ENCODE measurements around the gene EOLA2.
"Not testable (repeated sequence)": the region's sequence is repeated elsewhere in the genome, so short reads cannot be mapped to it uniquely, and the experiment has no call there.

EOLA2 gene

DNA sequence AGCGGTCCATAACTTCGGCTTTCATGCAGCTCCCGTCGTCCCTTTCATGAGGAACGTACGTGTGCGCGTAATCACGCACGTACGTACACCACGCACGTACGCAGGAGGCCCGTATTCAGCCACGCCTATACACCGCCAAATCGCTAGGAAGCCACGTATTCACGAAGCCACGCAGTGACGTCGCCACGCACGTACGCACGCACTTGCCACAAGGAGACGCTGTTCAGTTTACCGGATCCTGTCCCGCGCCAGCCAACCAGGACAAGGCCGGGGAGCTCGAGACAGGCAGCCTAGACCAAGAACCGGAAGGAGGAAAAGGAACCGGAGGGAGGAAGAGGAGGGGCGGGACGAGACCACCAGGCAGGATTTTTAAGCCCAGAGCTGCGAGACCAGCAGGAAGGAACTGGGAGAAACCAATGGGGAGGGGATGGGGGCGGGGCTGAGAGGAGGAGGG, at the start of gene EOLA2:
TSS of gene EOLA2 (minus strand) at position 65 of the 454 bp plus-strand sequence. CDS start 4,617 bp downstream, outside the sequence.
- in situ Hi-C loops (cut with MboI; ENCODE audit: low sequenced_read_pairs), result no loop called here

DNA sequence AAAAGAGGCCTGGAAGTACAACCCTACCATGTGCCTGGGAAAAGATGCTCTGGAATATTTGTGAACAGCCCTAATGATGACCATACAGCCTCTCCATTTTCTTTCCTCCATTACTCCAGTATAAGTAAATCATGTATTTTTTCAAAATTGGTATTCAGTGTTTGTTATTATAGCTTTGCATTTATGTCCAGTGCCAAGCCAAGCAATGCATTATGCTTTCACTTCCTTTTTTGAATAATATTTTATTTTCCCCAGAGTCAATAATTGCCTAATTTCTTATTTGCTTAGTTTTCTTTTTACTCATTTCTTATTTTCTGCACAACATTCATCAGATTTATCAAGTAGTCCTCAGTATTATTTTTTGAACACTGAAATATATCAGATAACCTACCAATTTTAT, 49.3 kb upstream of the EOLA2 start:
- in situ Hi-C loops (cut with MboI; ENCODE audit: low sequenced_read_pairs), result no loop called here

DNA sequence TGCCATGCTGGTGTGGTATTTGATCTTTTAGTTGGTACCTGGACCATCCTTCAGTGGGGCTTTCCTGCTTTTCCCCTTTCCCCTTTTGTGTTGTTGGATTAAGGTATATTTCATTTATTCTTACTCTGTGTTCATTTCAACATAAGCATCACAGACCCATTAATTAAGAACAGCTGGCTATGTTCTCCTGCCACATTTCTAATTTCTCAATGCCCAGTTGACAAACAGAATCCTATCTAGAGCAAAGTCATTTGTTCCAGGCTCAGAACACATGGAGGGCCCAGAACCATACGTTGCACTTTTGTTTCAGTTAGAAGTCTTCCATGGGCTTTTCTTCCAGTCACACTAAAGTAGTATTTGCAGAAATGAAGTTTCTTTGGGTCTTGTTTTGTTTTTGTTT, 46.1 kb upstream of the EOLA2 start:
- in situ Hi-C loops (cut with MboI; ENCODE audit: low sequenced_read_pairs), result no loop called here

DNA sequence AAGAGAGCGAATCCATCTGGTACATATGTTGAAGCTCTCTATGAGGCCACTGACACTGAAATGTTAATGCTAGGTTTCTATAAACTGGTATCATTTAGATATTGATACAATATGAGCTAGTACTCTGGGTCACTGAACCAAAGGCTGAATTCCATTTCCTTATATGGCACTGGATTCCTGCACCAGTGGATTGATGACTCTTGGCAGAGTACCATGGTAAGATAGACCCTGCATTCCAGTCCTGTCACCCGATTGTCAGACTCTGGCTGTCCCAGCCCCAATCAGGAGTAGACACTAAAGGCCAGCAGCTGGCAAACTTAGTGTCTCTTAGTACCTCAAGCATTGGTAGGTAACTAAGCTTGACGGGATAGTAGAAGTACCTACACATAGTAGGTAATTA, 44.0 kb upstream of the EOLA2 start:
- in situ Hi-C loops (cut with MboI; ENCODE audit: low sequenced_read_pairs), result no loop called here

DNA sequence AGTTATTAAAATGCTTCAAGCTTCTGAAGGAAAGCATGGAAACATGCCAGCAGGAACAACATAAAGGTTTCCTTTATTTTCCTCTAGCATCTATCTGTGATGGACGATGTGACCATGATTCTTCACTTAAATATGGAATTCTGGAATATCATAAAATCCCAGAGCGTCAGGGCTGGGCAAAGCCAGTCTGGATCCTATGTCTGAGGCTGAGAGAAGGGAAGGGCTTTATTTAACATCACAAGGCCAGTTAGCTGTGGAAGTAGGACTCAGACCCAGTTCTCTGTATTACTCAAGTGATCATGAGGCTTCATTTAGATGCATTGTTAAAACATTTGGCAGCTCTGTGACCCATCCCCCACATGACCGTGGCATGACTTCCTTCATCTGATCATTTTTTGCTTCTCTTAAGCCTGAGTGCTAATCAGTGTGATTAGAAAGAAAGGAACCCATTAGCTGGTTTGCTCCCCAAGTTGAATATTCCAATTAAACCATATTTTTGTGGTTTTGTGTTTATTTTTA, 40.9 kb upstream of the EOLA2 start:
- in situ Hi-C loops (cut with MboI; ENCODE audit: low sequenced_read_pairs), result no loop called here

DNA sequence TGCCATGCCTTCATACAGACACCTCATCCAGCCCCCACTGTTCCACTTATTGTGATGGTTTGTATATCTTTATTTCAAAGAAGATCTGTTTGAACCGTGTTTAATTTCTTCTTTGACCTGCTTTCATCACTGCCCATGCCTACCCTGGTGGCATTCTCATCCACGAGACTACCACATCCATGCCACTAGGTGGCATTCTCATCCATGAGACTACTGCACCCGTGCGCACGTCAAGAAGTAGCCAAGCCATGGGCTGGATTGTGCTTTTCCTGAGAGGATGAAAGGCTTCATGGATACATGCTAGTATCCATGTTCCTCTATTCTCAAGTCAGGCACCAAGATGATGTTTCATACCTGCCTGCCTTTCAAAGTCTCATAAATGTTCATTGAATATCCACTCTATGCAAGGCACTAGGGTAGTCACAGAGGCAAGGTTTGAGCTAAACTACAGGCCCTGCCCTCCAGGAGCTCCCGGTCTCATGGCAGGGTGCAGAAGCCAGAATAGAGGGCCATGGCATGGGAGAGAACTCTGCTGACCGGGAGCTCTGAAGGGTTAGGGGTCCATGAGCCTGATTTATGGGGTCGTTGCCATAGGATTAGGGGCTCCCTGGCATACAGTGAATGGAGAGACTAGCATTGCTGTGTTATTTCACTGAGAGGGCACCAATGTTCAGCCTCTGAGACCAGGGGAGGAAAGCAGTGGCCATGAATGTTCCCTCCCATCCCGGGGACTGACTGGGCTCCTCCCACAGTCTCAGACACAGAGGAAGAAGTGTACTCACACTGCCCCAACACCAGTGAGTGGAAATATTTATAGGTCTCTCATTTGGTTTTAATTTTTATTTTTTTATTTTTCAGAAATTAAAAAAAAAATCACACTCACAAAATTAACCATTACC, 24.8 kb upstream of the EOLA2 start:
- in situ Hi-C loops (cut with MboI; ENCODE audit: low sequenced_read_pairs), result loop anchor here (25.0 kb wide), 1 partner anchor 749 kb away; no protein-coding TSS in a partner anchor

DNA sequence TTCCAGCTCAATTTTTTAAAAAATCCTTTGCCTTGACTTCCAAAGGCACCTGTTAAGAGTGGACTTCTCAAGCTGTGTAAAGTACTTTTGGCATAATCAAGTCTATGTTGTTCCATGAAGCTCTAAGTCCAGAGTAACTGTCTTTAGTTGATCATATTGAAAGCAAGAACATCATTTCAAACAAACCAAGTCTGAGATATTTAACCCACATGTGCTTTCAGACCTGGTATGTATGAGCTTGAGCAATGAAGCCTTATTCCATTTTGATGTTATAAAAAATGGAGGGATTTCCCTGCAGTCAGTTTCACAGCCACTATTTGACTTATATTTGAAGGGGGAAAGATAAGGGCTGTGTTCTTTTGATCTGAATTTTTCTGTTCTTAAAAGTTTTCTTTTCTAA, 23.7 kb upstream of the EOLA2 start:
- in situ Hi-C loops (cut with MboI; ENCODE audit: low sequenced_read_pairs), result loop anchor here (25.0 kb wide), 1 partner anchor 750 kb away; no protein-coding TSS in a partner anchor

DNA sequence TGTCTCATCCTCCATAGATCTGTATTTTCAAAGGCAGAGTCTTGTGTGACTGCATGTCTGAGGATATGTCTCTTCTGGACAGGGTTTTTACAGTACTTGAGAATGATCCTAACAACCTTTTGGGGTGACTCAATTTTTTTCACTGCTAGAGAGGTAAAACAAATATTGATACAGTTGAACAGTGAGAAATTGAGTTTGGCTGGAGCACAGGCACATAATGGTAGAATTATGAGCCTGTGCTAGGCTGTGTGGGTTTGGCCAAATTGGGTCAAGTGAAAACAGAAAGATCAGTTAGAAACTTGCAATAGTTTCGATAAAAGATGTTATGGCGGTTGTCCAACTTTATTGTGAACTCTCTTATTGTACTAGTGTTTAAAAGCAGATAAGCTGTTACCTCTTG, 23.3 kb upstream of the EOLA2 start:
- in situ Hi-C loops (cut with MboI; ENCODE audit: low sequenced_read_pairs), result loop anchor here (25.0 kb wide), 1 partner anchor 751 kb away; no protein-coding TSS in a partner anchor

DNA sequence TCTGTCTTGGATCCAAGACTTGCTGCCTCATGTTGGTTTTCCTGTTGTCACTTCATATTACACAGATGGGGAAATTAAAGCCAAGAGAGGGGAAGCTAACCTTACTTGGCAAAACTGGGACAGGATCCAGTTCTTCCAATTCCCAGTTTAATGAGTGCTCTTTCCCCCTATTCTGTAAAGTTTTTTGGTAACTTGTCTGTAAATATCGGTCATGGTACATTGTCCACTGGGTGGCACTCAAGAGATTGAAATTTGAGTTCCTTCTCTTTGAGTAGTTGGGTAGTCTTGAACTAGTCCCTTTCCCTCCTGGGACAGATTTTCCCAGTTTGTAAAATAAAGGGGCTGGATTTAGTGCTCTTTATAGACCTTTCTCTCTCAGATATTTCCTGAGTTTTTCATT, 12.4 kb upstream of the EOLA2 start:
- in situ Hi-C loops (cut with MboI; ENCODE audit: low sequenced_read_pairs), result loop anchor here (25.0 kb wide), 1 partner anchor 762 kb away; no protein-coding TSS in a partner anchor

DNA sequence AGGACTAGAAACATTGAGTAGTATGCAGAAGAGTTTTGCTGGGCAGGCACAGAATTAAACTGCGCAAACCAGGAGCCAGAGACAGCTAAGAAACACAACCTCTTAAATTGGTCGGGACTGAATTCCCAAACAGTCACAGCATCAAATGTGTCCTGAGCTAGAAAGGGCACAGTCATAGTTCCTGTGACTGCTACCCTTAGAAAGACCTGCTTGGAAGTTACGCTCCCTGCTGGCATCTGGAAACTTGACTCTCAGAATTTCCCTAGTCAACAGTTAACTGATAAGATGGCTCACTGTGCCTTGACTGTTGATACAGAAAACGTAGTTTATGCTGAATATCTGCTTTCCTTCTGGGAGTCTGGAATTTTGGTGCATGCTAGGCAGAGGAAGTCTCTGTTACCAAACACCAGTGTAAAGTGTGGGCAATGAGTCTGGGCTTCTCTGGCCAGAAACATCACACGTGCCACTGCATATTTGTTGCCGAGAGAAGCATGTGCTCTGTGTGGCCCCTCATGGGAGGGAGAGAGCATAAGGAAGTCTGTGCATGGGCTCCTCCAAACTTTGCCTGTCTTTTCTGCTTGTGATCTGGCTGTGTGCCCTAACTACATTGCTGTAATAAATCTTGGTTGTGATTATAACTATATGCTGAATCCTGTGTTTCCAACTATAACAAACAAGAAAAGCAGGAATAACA, 11.6 kb upstream of the EOLA2 start:
- in situ Hi-C loops (cut with MboI; ENCODE audit: low sequenced_read_pairs), result loop anchor here (25.0 kb wide), 1 partner anchor 762 kb away; no protein-coding TSS in a partner anchor

DNA sequence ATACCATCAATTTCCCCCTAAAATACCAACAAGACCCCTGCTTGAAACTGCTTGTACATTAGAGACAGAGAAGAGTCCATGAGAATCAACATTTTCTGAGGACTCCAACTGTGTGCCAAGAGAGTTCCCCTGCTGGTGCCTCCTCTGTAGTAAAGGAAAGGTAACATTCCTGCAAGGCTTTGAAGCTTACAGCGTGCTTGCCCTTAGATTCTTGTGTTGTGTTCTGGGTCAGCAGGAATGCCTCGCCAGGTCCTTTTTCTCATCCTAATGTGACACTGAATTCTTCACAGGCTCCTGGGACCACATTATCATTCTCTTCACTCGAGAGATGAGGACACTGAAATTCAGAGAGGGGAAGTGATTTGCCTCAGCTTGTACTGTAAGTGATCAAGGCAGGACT, 9.7 kb upstream of the EOLA2 start:
- in situ Hi-C loops (cut with MboI; ENCODE audit: low sequenced_read_pairs), result no loop called here

DNA sequence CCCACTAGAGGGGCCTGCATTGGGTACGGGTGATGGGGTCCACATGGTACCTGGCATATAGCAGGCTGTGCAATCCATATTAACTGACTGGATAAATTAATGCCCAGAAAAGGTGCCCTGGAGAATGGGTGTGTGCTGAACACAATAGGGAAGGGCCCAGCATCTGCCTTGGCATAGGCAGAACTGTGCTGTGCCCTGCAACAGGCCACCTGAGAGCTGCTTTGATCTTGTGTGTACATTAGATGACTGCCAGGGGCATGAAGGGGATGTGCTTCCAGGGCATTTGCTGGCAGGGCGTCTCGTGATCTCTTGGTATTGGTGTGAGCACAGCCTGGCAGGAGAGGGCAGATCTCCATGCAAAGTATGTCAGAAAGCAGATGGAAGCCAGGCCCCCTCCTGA, 8.6 kb upstream of the EOLA2 start:
- in situ Hi-C loops (cut with MboI; ENCODE audit: low sequenced_read_pairs), result not testable (repeated sequence)

DNA sequence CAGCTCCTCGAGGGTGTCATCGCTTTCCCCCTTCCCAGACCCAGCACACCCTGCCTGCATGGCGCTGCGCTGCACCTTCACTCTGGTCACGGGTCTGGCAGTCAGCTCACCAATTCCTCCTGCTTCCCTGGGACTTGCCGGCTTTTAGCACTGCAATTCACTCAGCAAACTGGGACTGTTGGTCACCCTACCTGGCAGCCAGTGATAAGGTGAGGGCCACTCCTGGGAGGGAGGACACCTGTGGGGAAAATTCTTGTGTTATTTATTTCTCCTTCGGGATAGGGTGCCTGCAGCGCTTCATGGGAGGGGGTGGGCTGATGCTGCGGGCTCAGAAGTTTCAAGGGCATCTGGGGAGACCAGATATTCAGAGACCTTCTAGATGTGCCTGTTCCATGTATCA, 7.5 kb upstream of the EOLA2 start:
- in situ Hi-C loops (cut with MboI; ENCODE audit: low sequenced_read_pairs), result not testable (repeated sequence)

DNA sequence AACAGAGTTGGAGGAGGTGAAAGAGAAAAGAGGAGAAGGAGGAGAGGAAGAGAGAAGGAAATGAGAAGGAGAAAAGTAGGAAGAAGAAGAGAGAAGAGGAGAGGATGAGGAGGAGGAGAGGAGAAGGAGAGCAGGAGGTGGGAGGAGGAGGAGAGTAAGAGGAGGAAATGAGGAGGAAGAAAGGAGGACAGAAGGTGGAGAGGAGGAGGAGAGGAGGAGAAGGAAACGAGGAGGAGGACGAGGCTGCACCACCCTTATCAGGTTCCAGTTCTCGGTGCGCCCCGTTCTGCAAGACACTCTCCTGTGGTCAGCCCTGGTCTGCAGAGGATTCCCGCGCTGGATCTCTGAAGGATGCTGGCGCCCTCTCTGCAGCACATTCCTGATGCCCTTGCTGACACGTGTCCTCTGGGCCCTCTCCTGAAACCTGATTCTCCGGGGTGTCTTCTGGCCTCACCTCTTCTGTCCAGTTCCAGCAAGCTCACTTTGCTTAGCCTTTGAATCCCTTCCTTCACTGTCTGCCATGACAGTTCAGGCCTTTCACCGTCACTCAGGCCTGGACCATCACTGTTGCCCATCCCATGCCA, 6.9 kb upstream of the EOLA2 start:
- in situ Hi-C loops (cut with MboI; ENCODE audit: low sequenced_read_pairs), result not testable (repeated sequence)

DNA sequence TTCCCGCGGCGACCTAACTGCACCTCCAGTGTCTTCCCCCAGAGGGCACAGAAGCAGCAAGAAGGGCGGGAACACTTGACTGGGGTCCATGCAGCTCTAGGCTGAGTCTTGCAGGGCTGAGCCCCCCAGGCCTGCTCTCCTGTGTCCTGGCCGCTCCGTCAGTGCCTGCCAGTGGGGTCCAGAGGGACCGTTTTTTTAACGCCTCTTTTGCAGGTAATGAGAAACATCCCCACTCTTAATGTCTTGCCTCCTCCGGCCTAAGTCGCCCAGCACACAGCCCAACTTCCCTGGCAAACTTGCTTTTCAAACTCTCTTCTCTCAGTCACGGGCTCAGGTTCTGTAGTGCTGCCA, 2.4 kb upstream of the EOLA2 start:
- in situ Hi-C loops (cut with MboI; ENCODE audit: low sequenced_read_pairs), result not testable (repeated sequence)

DNA sequence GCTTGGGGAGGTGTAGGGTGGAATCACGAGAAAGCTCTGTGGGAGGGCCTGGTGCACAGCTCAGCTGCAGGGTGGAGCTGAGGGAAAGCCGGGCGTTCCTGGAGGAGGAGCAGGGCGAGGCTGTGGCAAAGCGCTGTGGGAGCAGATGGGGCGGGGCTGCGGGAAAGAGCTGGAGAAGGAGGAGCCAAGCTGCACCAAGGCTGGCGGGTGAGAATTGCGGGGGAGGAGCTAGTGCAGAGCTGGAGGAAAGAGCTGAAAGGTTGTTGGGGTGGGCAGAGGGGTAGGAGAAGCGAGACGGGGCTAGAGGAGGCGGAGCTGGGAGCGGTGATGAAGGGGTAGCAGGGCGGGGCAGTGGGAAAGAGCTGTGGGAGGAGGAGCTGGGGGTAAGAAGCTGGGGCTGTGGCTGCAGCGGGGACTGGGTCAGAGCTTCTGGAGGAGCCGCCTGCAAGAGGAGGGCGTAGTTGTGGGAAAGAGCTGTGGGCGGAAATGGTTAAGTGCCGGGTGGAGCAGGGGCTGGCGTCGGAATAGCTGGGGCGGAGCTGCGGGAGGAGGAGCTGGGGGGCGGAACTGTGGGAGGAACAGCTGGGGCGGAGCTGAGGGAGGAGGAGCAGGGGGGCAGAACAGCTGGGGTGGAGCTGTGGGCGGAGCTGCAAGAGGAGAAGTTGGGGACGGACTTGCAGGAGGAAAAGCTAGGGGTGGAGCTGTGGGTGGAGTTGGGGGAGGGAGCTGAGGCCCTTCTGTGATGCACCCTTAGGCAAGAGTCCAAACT, 1.8 kb upstream of the EOLA2 start:
- in situ Hi-C loops (cut with MboI; ENCODE audit: low sequenced_read_pairs), result no loop called here

DNA sequence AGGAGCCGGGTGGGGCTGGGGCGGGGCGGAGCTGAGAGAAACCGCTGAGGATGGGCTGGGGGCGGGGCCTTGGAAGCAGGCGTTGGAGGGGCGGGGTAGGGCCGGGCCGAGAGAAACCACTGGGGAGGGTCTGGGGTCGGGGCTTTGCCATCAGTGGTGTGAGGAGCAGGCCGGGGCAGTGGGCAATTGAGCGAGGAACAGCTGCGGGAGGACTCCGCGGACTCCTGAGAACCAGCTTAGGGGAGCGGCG, 1.3 kb upstream of the EOLA2 start:
- in situ Hi-C loops (cut with MboI; ENCODE audit: low sequenced_read_pairs), result no loop called here

DNA sequence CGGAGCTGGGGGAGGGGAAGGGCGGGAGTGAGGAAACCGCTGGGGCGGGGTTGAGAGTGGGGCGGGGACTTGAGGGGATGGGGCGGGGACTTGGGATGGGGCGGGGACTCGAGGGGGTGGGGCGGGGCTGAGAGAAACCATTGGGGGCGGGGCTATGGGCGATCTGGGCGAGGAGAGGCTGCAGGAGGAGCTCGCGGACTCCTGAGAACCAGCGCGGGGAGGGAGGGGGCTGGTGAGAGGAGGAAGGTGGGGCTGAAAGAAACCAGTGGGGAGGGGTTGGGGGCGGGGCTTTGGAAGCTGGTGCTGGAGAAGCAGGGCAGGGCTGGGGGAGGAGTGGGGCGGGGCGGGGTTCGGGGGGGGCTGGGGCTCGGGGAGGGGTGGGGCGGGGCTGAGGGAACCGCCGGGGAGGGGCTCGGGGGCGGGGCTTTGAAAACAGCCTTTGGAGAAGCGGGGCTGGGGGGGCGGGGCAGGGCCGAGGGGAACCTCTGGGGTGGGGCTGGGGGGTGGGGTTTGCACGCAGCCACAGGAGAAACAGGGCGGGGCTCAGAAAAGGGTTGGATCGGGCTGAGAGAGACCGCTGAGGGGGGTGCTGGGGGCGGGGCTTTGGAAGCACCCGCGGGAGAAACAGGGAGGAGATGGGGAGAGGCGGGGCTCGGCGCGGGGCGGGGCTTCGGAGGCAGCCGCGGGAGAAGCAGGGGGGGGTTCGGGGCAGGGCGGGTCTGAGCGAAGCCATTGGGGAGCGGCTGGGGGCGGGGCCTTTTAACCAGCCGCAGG, 777 bp upstream of the EOLA2 start:
- in situ Hi-C loops (cut with MboI; ENCODE audit: low sequenced_read_pairs), result no loop called here

DNA sequence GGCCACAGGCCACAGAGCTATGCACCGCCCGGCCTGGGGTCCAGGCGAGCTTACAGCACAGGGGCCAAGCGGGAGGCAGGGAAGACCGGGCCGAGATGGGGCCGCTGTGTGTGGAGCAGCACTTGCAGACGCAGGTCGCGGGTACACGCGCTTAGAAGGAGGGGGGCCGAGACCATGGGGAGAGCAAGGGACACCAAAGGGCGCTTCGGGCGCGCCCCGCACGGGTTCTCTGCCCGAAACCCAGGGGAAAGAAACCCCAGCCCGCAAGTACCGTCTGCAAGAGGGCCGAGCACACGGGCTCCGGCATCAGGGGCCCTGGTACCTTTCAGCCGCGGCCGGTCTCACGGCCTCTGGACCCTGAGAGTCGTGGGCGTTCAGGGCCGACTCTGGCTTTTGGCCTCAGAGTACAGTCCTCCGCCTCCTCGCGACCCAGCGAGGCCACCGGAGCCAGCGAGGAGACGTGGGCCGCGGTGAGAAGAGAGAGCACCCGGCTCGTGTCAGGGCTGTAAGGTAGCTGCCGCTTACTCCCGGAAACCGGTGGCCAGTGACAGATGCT, 342 bp downstream of the EOLA2 start:
- in situ Hi-C loops (cut with MboI; ENCODE audit: low sequenced_read_pairs), result no loop called here

DNA sequence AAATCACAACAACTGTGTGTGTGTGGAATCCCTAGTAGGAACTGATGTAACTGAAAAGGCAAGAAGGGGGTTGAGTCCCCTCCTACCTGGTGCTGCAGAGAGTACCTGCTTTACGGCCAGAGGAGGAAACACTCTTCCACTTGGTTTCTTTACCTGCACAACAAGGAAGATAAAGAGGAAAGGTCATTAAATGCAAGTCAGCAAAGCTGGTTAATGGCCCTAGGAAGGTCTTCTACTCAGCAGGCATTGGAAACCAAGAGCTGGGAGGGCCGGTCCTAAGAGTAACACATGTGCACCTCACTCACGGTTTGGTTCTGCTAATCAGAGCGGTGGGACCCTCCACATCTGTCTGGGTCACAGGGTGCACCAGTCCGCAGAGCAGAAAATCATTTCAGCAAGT, 963 bp downstream of the EOLA2 start:
- in situ Hi-C loops (cut with MboI; ENCODE audit: low sequenced_read_pairs), result not testable (repeated sequence)

All from HL-60/S4 (cell line).